Activated T-cell treated with anti-CD3 and anti-CD28 coated beads, Interleukin-2, amount 50 U/mL, for 24 hours (primary cell): ENCODE results near the gene SPARCL1.
A peak's percentile ranks its signal among the peaks of the same experiment; 100 is the strongest.
"Not testable (repeated sequence)": the region's sequence is repeated elsewhere in the genome, so short reads cannot be mapped to it uniquely, and the experiment has no call there.

ENCODE experiments used
- DNase-seq: peaks from one replicate; pipeline ENCODE4 v3.0.0-alpha.2; 2020
- H3K27ac Mint-ChIP-seq: 2 replicates; pipeline ENCODE4 v1.8.0; 2020; ENCODE audit warnings: mild to moderate bottlenecking, mixed read lengths
- H3K27me3 Mint-ChIP-seq: 2 replicates; pipeline ENCODE4 v1.8.0; 2020; ENCODE audit warnings: mixed read lengths
- H3K36me3 Mint-ChIP-seq: 2 replicates; pipeline ENCODE4 v1.8.0; 2020; ENCODE audit warnings: low read depth, mixed read lengths
- H3K4me1 Mint-ChIP-seq: 2 replicates; pipeline ENCODE4 v1.8.0; 2020; ENCODE audit warnings: low read depth, mixed read lengths
- H3K4me3 Mint-ChIP-seq: 2 replicates; pipeline ENCODE4 v1.8.0; 2020; ENCODE audit warnings: mild to moderate bottlenecking, moderate library complexity, mixed read lengths
- H3K9me3 Mint-ChIP-seq: 2 replicates; pipeline ENCODE4 v1.8.0; 2020; ENCODE audit warnings: mixed read lengths

The SPARCL1 gene

GRCh38 chr4:87500092-87500462 is 29.1 kb downstream of the SPARCL1 start:
- Mint-ChIP-seq H3K27me3 (peaks cover 3% of the 10 kb centered on the region), H3K4me3 (no peak overlapping the region), H3K36me3 (no peaks in the 10 kb centered on the region), H3K9me3 (no peaks in the 10 kb centered on the region), H3K27ac (peak overlapping the region; percentile 6), H3K4me1 (peaks cover 18% of the 10 kb centered on the region)
- DNase-seq, result no peak

DNA sequence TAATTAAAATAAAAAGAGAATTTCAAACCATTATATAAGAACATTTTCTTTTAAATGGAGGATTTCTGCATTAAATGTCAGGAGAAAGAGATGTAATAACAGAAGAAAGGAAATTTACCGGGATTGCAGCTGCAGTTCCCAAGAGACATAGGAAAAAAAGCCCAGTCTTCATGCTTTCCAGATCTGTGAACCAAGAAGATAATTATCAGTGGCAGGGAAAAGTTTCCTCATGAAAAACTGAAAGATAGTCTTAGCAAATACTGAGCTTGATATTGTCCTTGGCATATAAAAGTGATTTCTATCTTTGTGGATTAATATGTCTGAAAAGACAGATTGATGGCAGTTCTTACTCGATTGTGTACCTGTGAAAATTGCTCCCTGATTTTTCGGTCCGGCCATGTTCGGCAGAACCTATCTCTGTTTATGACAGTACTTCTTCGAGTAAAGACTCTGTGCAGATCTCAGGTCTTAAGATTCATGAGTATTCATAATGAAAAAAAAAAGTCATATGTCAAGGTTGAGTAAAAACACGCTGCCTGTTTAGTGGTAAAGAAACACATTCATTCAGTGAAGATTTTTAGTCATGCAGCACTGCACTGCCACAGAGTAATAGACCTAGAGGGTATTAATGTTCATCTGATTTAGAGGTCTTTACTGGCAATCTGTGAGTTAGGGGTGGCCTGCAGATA is 29.6 kb downstream of the SPARCL1 start:
- peaks cover 18% of the 10 kb centered on the region for H3K4me1 Mint-ChIP-seq
- no peaks in the 10 kb centered on the region for H3K36me3 Mint-ChIP-seq
- no peak overlapping the region for H3K4me3 Mint-ChIP-seq
- H3K9me3 Mint-ChIP-seq, result no peaks in the 10 kb centered on the region
- H3K27ac Mint-ChIP-seq, result no peak overlapping the region
- peaks cover 3% of the 10 kb centered on the region for H3K27me3 Mint-ChIP-seq
- DNase-seq, result no peak

- no peaks in the 10 kb centered on the region for H3K27me3 Mint-ChIP-seq
- H3K4me1 Mint-ChIP-seq, result peaks cover 18% of the 10 kb centered on the region
- no peaks in the 10 kb centered on the region for H3K9me3 Mint-ChIP-seq
- H3K36me3 Mint-ChIP-seq, result no peaks in the 10 kb centered on the region
- no peak overlapping the region for H3K4me3 Mint-ChIP-seq
- no peak for DNase-seq
- peak overlapping the region; percentile 14 for H3K27ac Mint-ChIP-seq
These were observed 30.7 kb downstream of the SPARCL1 start for GRCh38 chr4:87498446-87498900.

DNA sequence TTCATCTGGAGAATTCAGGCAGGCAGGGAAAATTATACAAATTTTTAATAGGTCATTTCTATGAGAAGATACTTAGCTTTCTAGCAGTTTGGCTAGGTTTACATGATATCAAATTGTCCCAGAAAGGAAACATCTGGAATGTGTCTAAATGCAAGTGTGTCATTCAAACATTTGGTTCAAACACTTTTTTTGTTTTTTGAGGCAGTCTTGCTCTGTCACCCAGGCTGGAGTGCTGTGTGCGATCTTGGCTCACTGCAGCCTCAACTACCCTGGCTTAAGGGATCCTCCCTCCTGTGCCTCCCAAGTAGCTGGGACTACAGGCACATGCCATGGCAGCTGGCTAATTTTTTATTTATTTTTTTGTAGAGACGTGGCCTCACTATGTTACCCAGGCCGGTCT is 31.6 kb downstream of the SPARCL1 start:
- Mint-ChIP-seq H3K27me3 (no peaks in the 10 kb centered on the region), H3K4me3 (no peak overlapping the region), H3K4me1 (peaks cover 18% of the 10 kb centered on the region), H3K9me3 (no peaks in the 10 kb centered on the region), H3K36me3 (no peaks in the 10 kb centered on the region), H3K27ac (no peak overlapping the region)
- DNase-seq, result no peak

- H3K4me1 Mint-ChIP-seq, result peaks cover 18% of the 10 kb centered on the region
- no peak overlapping the region for H3K4me3 Mint-ChIP-seq
- no peaks in the 10 kb centered on the region for H3K9me3 Mint-ChIP-seq
- no peaks in the 10 kb centered on the region for H3K36me3 Mint-ChIP-seq
- no peak overlapping the region for H3K27ac Mint-ChIP-seq
- no peaks in the 10 kb centered on the region for H3K27me3 Mint-ChIP-seq
- no peak for DNase-seq
These were observed 32.0 kb downstream of the SPARCL1 start for GRCh38 chr4:87497159-87497558.

DNA sequence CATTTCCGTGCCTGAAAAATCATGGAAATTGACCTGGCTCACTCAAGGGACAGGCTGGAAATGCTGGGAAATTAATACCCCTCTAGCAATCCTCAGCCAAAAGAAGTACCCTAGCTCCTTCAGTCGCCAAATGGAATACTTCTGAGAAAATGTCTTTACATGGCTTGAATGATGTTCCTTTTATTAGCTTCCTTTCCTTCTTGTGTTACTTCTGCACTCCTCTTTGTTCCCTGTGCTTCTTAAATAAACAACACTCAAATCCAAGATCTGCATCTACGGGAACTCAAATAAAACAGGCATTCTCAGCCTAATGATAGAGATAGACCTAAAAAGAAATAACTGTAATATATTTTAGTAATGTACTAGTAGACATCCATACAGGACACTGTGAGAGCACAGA is 36.1 kb downstream of the SPARCL1 start:
- Mint-ChIP-seq H3K36me3 (peaks cover 1% of the 10 kb centered on the region), H3K27me3 (peaks cover 2% of the 10 kb centered on the region), H3K9me3 (no peaks in the 10 kb centered on the region), H3K27ac (no peak overlapping the region), H3K4me1 (peaks cover 5% of the 10 kb centered on the region), H3K4me3 (no peak overlapping the region)
- no peak for DNase-seq

GRCh38 chr4:87491851-87492250 is 37.3 kb downstream of the SPARCL1 start:
- not testable (repeated sequence) for DNase-seq, H3K27me3 Mint-ChIP-seq, H3K4me3 Mint-ChIP-seq, H3K27ac Mint-ChIP-seq, H3K4me1 Mint-ChIP-seq, H3K36me3 Mint-ChIP-seq, H3K9me3 Mint-ChIP-seq

DNA sequence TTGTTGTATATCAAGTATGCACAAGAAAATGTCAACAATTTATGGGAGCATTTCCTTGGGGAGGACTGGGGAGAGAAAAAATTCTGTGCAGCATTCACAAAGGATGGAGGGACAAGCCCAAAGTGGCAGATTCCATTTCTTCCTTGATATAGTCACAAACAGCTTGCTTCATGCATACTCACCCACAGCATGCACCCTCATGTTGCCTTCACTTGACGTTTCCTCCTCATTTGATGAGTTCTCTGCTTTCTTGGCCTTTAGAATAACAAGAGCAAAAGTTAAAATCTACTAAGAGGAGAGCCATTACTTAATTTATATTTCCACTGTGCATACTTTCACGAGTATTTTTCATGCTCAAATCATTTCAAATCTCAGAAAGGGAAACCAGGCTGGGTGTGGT is 37.7 kb downstream of the SPARCL1 start:
- H3K4me1 Mint-ChIP-seq, result peaks cover 4% of the 10 kb centered on the region
- no peak overlapping the region for H3K4me3 Mint-ChIP-seq
- H3K27ac Mint-ChIP-seq, result no peak overlapping the region
- no peaks in the 10 kb centered on the region for H3K9me3 Mint-ChIP-seq
- DNase-seq, result no peak
- peaks cover 2% of the 10 kb centered on the region for H3K36me3 Mint-ChIP-seq
- H3K27me3 Mint-ChIP-seq, result peaks cover 3% of the 10 kb centered on the region

GRCh38 chr4:87490664-87491369 is 38.4 kb downstream of the SPARCL1 start:
- peaks cover 2% of the 10 kb centered on the region for H3K36me3 Mint-ChIP-seq
- no peak overlapping the region for H3K4me3 Mint-ChIP-seq
- peaks cover 3% of the 10 kb centered on the region for H3K27me3 Mint-ChIP-seq
- H3K27ac Mint-ChIP-seq, result no peak overlapping the region
- DNase-seq, result no peak
- no peaks in the 10 kb centered on the region for H3K9me3 Mint-ChIP-seq
- H3K4me1 Mint-ChIP-seq, result peaks cover 4% of the 10 kb centered on the region

- Mint-ChIP-seq H3K27ac (no peak overlapping the region), H3K36me3 (peaks cover 3% of the 10 kb centered on the region), H3K9me3 (peaks cover 2% of the 10 kb centered on the region), H3K4me3 (no peak overlapping the region), H3K4me1 (peaks cover 4% of the 10 kb centered on the region), H3K27me3 (peaks cover 3% of the 10 kb centered on the region)
- no peak for DNase-seq
These were observed 39.5 kb downstream of the SPARCL1 start for GRCh38 chr4:87489678-87490077.

GRCh38 chr4:87488666-87489065 is 40.5 kb downstream of the SPARCL1 start:
- not testable (repeated sequence) for H3K4me1 Mint-ChIP-seq, H3K9me3 Mint-ChIP-seq, H3K4me3 Mint-ChIP-seq

DNA sequence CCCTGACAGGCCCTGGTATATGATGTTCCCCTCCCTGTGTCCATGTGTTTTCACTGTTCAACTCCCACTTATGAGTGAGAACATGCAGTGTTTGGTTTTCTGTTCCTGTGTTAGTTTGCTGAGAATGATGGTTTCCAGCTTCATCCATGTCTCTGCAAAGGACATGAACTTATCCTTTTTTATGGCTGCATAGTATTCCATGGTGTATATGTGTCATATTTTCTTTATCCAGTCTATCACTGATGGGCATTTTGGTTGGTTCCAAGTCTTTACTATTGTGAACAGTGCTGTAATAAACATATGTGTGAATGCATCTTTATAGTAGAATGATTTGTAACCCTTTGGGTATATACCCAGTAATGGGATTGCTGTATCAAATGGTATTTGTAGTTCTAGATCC is 45.9 kb downstream of the SPARCL1 start:
- not testable (repeated sequence) for DNase-seq, H3K4me1 Mint-ChIP-seq, H3K36me3 Mint-ChIP-seq, H3K9me3 Mint-ChIP-seq, H3K4me3 Mint-ChIP-seq, H3K27ac Mint-ChIP-seq, H3K27me3 Mint-ChIP-seq

More at GRCh38 chr4:87488666-87489065, 40.5 kb downstream of the SPARCL1 start:
- H3K36me3 Mint-ChIP-seq, H3K27ac Mint-ChIP-seq, H3K27me3 Mint-ChIP-seq, DNase-seq: not testable (repeated sequence)

GRCh38 chr4:87481377-87481776 is 47.8 kb downstream of the SPARCL1 start:
- no peaks in the 10 kb centered on the region for H3K27me3 Mint-ChIP-seq
- DNase-seq, result no peak
- H3K27ac Mint-ChIP-seq, result no peak overlapping the region
- H3K36me3 Mint-ChIP-seq, result peaks cover 5% of the 10 kb centered on the region
- no peaks in the 10 kb centered on the region for H3K4me1 Mint-ChIP-seq
- no peak overlapping the region for H3K4me3 Mint-ChIP-seq
- H3K9me3 Mint-ChIP-seq, result peaks cover 2% of the 10 kb centered on the region

DNA sequence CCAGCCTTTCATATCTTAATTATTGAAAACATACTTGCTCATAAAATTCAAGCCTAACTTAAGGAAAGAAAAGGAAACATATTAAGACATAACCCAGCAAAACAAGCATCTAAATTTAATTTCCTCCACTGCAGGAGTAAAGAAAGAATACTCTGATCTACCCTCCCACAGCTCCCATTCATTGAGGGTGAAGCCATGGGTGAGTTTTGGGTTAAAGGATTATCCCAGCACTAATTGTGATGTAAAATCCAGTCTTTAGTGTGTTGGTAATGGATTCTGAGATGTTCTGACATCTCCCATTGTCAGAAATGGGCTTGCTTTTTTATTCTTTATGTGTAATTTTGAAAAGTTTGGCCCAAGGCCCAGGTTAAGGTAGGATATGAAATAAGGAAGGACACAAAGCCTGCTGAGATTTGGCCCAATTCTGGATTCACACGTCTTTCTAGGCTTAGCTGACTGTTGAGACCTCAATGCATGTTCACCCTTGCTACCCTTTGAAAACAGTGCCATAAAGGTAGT is 50.4 kb downstream of the SPARCL1 start:
- peaks cover 4% of the 10 kb centered on the region for H3K36me3 Mint-ChIP-seq
- no peak overlapping the region for H3K27ac Mint-ChIP-seq

GRCh38 chr4:87476934-87477333 is 52.2 kb downstream of the SPARCL1 start:
- no peak overlapping the region for H3K4me3 Mint-ChIP-seq
- H3K4me1 Mint-ChIP-seq, result no peaks in the 10 kb centered on the region
- no peaks in the 10 kb centered on the region for H3K36me3 Mint-ChIP-seq
- H3K27ac Mint-ChIP-seq, result no peak overlapping the region
- H3K9me3 Mint-ChIP-seq, result no peaks in the 10 kb centered on the region
- H3K27me3 Mint-ChIP-seq, result no peaks in the 10 kb centered on the region
- DNase-seq, result no peak

More for the DNA sequence above, 50.4 kb downstream of the SPARCL1 start:
- H3K9me3 Mint-ChIP-seq, result no peaks in the 10 kb centered on the region
- no peak for DNase-seq
- no peaks in the 10 kb centered on the region for H3K27me3 Mint-ChIP-seq
- no peak overlapping the region for H3K4me3 Mint-ChIP-seq
- H3K4me1 Mint-ChIP-seq, result no peaks in the 10 kb centered on the region
